Endothelial cell (in vitro differentiated cells): Measurements from ENCODE around the gene KIAA1191. TPM values are rescaled to one million over a fixed set of nuclear protein-coding genes. Genes with fewer than 3 reads are reported as not detected.

ENCODE experiments used
- DNase-seq: peaks from one replicate; pipeline ENCODE4 v3.0.0; 2021; ENCODE audit warnings: low spot score
- H3K27ac Mint-ChIP-seq: one replicate; pipeline ENCODE4 v1.8.0; 2021; ENCODE audit warnings: mixed read lengths, inconsistent platforms; ENCODE audit not compliant: unreplicated experiment
- H3K27me3 Mint-ChIP-seq: one replicate; pipeline ENCODE4 v1.8.0; 2021; ENCODE audit warnings: mild to moderate bottlenecking, moderate library complexity, mixed read lengths, inconsistent platforms; ENCODE audit not compliant: unreplicated experiment
- H3K36me3 Mint-ChIP-seq: one replicate; pipeline ENCODE4 v1.8.0; 2021; ENCODE audit warnings: mild to moderate bottlenecking, low read depth, mixed read lengths, inconsistent platforms; ENCODE audit not compliant: unreplicated experiment
- H3K4me1 Mint-ChIP-seq: one replicate; pipeline ENCODE4 v1.8.0; 2021; ENCODE audit warnings: mild to moderate bottlenecking, mixed read lengths, inconsistent platforms; ENCODE audit not compliant: unreplicated experiment
- H3K4me3 Mint-ChIP-seq: one replicate; pipeline ENCODE4 v1.8.0; 2021; ENCODE audit warnings: mild to moderate bottlenecking, mixed read lengths, inconsistent platforms; ENCODE audit not compliant: unreplicated experiment
- H3K9me3 Mint-ChIP-seq: one replicate; pipeline ENCODE4 v1.8.0; 2021; ENCODE audit warnings: mixed read lengths, inconsistent platforms; ENCODE audit not compliant: unreplicated experiment
- total RNA-seq: library from RNA; stranded (reverse); fragmentation: NEBNext Ultra II Directional; extraction: Animal tissue kit (Norgen Biotek cat#: 25700); gene quantifications from one replicate; pipeline ENCODE4 v1.2.1, GENCODE V29; 2021; ENCODE audit not compliant: unreplicated experiment
- TF ChIP-seq, protein P1 (sequence below): fragments of 200-600 bp; sonication (generic); IDR thresholded peaks from one replicate; pipeline ENCODE4 v1.5.0; 2021; ENCODE audit warnings: antibody characterized with exemption; ENCODE audit not compliant: unreplicated experiment

Gene KIAA1191
- total RNA-seq, 1 donor from 2014 or later: 122 TPM

DNA sequence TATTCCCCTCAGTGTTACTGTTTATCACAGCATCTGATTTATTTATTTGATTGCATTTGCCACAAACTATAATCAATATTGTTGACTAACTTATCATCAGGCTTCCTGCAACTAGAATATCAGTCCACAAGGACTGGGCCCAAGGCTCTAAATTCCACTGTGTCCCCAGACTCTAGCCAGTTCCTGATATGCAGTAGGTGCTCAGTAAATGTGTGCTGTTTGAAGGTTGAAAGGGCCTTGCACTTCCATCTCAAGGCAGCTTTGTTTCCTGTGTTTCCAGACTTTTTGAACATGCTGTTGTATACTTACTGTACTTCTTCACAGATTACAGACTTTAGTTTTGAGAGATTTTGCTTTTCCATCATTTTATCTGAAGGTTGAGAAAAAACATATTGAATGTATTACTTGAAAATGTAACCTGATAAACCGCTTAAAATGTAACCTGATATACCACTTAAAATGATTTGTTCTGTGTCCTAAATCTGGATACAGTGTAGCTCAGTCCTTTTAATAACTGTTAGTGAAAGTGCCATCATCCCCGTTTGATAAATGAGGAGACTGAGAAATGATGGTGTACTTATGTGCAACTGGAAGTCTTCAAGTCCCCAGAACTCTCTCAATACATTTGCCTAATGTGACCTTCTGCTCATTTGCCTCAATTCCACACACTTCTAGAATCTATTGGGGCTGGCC, 18.7 kb downstream of the KIAA1191 start:
- no peak overlapping the region for H3K4me3 Mint-ChIP-seq
- H3K27me3 Mint-ChIP-seq: peaks cover 5% of the 10 kb centered on the region
- peaks cover 8% of the 10 kb centered on the region for H3K36me3 Mint-ChIP-seq
- no peaks in the 10 kb centered on the region for H3K4me1 Mint-ChIP-seq
- H3K9me3 Mint-ChIP-seq: no peaks in the 10 kb centered on the region
- TF ChIP-seq, protein P1, sequence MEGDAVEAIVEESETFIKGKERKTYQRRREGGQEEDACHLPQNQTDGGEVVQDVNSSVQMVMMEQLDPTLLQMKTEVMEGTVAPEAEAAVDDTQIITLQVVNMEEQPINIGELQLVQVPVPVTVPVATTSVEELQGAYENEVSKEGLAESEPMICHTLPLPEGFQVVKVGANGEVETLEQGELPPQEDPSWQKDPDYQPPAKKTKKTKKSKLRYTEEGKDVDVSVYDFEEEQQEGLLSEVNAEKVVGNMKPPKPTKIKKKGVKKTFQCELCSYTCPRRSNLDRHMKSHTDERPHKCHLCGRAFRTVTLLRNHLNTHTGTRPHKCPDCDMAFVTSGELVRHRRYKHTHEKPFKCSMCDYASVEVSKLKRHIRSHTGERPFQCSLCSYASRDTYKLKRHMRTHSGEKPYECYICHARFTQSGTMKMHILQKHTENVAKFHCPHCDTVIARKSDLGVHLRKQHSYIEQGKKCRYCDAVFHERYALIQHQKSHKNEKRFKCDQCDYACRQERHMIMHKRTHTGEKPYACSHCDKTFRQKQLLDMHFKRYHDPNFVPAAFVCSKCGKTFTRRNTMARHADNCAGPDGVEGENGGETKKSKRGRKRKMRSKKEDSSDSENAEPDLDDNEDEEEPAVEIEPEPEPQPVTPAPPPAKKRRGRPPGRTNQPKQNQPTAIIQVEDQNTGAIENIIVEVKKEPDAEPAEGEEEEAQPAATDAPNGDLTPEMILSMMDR: no peak
- no peak overlapping the region for H3K27ac Mint-ChIP-seq
- no peak for DNase-seq

DNA sequence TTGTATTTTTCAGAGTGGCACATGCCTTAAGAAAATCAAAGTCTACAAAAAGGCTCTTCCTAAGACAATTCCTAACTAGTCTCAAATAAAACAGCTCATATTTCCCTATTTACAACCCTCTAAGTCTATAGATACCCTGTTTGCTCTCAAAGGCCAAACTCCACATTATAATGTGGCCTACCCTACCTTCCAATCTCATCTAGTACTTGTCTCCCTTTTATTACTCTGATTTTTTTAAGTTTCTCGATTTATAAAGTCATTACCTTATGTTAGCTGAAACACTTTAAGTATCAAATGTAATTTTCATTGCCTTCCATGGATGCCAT, 19.4 kb downstream of the KIAA1191 start:
- no peaks in the 10 kb centered on the region for H3K4me1 Mint-ChIP-seq
- TF ChIP-seq, protein P1: no peak
- H3K4me3 Mint-ChIP-seq: no peak overlapping the region
- peaks cover 5% of the 10 kb centered on the region for H3K27me3 Mint-ChIP-seq
- no peak overlapping the region for H3K27ac Mint-ChIP-seq
- no peaks in the 10 kb centered on the region for H3K9me3 Mint-ChIP-seq
- H3K36me3 Mint-ChIP-seq: peaks cover 4% of the 10 kb centered on the region
- no peak for DNase-seq

DNA sequence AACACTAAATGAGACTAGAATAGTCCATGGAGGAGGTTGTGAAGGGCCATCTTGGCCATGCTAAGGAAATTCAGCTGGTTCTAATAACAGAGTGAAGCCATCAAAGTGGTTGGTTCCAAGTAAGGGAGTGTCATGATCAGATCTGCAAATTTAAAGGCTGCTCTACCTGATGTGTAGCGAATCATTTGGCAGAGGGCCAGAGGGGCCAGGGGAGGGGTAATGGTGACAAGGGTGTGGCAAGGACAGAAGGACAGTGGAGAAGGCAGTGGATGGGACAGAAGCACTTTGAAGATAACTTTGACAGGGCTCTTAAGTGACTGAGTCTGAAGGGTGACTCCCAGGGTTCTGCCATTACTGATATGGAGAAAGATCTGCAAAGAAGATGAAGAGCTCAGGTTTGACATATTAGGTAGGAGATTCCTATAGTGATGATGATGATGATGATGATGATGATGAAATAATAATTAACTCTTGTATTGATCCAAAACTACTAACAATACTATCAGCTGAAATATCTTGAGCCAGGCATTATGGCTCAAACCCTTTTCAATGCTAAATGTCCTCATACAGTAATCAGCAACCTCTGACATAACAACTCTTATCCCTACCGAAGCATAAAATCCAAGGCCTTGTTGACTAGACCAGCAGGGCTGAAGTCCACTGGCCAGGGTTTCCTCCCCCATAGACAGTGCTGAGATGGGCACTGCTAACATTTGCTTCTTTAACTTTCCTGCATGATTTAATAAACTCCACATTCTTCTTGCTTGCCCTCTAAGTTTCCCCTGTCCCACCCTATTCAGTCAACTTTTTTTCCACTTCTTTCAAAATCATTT, 20.0 kb downstream of the KIAA1191 start:
- DNase-seq: no peak
- Mint-ChIP-seq H3K4me3 (no peak overlapping the region), H3K27ac (no peak overlapping the region), H3K36me3 (peaks cover 10% of the 10 kb centered on the region), H3K9me3 (no peaks in the 10 kb centered on the region), H3K27me3 (peaks cover 5% of the 10 kb centered on the region), H3K4me1 (no peaks in the 10 kb centered on the region)
- TF ChIP-seq, protein P1: no peak

DNA sequence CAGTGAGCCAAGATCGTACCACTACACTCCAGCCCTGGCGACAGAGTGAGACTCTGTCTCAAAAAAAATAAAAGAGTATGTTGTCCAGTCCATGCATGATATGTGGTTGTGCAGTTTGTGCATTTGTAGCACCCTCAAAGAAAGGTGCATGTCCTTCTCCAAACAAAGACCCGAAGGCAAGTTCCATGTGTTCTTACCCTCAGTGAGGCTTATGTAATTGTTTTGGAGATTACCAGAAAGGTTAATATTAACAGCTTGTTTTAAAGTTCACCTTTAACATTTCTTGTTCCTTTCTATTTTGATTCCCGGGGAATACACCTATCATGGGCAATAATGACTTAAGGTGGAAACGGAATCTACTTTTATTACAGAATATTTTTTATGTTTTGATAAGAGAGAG, 22.3 kb downstream of the KIAA1191 start:
- Mint-ChIP-seq H3K27me3 (peaks cover 5% of the 10 kb centered on the region), H3K4me1 (no peaks in the 10 kb centered on the region), H3K4me3 (no peak overlapping the region), H3K9me3 (no peaks in the 10 kb centered on the region), H3K27ac (no peak overlapping the region), H3K36me3 (peaks cover 13% of the 10 kb centered on the region)
- no peak for DNase-seq
- TF ChIP-seq, protein P1: no peak

DNA sequence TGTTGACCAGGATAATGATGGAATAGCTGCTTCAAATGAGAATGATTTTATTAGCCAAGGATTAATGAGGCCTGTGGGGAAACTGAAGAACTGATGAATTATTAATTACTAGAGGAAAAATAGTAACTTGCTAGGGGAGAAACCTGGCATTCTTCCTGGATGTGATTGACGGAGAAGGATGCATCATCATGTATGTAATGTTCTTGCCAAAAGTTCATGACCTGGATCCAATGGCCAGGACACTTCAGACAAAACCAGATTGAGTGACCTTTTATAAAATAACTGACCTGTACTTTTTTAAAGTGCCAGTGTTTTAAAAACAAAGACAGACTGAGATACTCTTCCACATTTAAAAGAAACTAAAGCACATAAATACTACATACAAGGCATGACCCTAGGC, 23.7 kb downstream of the KIAA1191 start:
- Mint-ChIP-seq H3K4me3 (no peak overlapping the region), H3K27me3 (peaks cover 5% of the 10 kb centered on the region), H3K36me3 (peaks cover 20% of the 10 kb centered on the region), H3K27ac (no peak overlapping the region), H3K4me1 (no peaks in the 10 kb centered on the region), H3K9me3 (no peaks in the 10 kb centered on the region)
- no peak for DNase-seq
- TF ChIP-seq, protein P1: no peak
